NCI-H82 treated with DMSO at 0.1 percent for 48 hours (cell line): Measurements from ENCODE around the gene TAPT1.

Experiments used
- DNase-seq: peaks from one replicate; lab custom pipeline; 2025; ENCODE audit not compliant: unreplicated experiment; lab: John Stamatoyannopoulos, UW

Gene TAPT1

GRCh38 chr4:16250661-16251365 lies 24.5 kb upstream of the TAPT1 start:
- no peak for DNase-seq

DNA sequence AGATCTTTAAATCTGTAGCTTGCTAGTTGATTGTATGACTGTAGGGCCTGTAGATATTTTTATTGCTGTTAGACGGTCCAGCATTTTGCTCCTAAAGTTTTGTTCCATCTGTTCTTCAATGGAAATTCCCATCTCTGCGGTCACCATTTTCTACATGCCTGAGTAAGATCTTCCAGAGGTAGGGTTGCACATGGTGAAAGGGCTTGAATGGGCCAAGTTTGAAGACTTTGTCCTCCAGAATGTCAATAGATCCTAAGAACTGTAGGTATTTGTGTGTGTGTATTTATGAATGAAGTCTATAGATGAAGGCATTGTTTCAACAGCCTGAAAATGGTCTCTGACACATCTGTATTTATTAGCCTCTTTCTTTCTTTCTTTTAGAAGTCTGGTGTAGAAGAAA lies 22.3 kb upstream of the TAPT1 start:
- no peak for DNase-seq

- DNase-seq, result no peak
These were observed 19.0 kb upstream of the TAPT1 start for GRCh38 chr4:16245241-16245640.

DNA sequence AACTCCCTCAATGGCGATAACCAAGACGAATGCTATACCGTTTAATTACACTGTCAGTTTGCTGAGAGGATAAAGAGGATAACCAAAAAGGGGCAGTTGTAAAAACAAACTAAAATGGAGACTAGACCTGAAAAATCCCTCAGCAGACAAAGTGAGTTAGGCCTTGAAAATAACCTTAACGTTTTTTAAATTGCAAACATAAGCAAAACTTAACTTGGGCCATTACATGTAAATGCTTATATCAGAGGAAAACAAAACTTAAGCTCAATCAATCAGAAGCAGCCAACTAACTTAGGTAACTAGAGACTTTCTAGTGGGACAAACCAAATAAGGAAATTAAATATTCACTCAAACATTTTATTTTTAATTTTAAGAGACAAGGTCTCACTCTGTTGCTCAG lies 17.0 kb upstream of the TAPT1 start:
- DNase-seq, result no peak

DNA sequence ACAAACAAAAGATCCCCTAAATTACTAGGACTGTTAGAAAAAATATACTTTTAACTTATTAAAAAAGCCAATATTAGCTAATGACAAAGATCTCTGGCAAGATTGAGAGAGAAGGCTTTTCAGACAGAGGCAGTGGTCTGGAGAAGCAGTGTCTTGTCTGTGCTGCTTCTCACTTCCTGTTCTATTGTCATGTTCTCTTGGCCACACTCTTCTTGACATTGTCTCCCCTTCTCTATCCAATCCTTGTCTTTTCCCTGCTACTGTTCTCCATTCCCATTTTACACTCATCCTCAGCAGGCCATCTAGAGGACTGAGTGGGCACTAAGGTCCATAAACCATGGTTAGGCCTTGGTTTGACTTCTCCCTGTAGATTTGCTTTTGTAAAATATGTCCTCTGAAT lies 14.0 kb upstream of the TAPT1 start:
- DNase-seq, result no peak

GRCh38 chr4:16239086-16239485 lies 12.8 kb upstream of the TAPT1 start:
- DNase-seq, result no peak

DNA sequence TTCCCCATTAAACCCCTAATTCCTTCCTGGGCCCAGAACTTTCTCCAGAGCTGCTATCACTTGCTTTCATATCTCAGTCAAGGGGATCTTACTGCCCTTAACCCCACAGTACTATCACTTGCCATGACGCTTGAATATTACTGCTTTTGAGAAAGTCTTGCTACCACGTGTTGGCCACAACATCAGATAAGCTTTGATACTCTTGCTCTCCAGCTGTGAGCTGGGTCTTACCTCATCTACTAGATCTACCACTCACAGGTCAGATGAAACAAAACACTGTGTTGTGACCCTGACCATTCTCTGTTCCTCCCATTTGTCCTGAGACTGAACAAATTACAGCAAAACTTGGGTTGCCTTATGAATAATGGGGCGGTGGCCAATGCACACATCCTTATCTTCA lies 12.1 kb upstream of the TAPT1 start:
- DNase-seq, result no peak

- DNase-seq, result no peak
These were observed 11.4 kb upstream of the TAPT1 start for GRCh38 chr4:16237715-16238114.

GRCh38 chr4:16236402-16237023 lies 10.2 kb upstream of the TAPT1 start:
- DNase-seq, result no peak

- no peak for DNase-seq
These were observed 8.9 kb upstream of the TAPT1 start for GRCh38 chr4:16235209-16235608.

- DNase-seq, result no peak
These were observed 7.4 kb upstream of the TAPT1 start for GRCh38 chr4:16233569-16234177.

- no peak for DNase-seq
These were observed 5.4 kb upstream of the TAPT1 start for GRCh38 chr4:16231570-16232245.

GRCh38 chr4:16230308-16230707 lies 4.0 kb upstream of the TAPT1 start:
- no peak for DNase-seq

DNA sequence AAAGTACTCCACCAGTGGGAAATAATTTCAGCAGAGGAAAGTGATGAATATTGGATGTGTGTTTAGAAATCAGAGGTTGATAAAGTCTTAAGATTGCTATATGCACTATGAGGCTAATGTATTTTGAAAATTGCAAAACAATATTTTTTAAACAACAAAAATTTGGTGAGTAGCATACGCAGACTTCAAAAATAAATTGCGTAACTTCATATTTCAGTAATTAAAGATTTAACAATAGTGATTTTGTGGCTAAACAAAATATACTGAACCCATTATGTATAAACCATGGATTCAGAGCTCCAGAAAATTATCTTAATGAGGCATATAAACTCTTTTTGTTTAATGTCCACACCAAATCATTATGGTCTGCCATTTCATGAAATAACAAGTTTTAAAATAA lies 3.3 kb upstream of the TAPT1 start:
- DNase-seq, result no peak

- no peak for DNase-seq
These were observed 1.2 kb upstream of the TAPT1 start for GRCh38 chr4:16227462-16227868.

DNA sequence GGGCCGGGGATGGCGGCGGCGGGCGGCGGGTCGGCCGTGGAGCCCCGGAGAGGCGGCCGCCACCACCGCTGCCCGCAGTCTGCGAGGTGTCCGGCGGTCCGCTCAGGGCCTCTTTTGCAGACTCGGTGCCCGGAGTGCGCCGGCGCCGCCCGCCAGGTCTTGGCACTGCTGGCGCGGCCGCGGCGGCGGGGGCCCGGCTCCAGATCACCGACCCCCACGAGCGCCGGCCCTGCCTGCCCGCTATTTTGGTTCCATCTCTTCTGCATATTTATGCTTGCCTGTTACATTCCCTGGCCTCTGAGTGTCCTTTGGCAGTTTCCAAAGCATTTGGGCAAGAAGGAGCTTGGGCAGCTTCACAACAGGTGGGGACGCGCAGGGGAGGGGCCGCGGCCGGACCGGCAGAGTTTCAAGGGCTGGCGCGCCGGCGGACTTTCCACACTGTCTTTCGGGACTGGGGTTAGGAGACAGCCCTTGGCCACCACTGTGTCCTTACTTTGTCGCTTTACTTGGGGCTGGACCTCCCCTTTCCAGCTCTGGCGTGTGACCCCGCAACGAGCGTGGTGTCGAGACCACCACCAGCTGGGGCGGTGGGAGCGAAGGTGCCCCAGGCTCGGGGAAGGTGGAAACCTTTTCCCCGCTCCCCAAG lies 668 bp upstream of the TAPT1 start:
- DNase-seq, result no peak

GRCh38 chr4:16225167-16225862 lies 956 bp downstream of the TAPT1 start:
- DNase-seq, result no peak

DNA sequence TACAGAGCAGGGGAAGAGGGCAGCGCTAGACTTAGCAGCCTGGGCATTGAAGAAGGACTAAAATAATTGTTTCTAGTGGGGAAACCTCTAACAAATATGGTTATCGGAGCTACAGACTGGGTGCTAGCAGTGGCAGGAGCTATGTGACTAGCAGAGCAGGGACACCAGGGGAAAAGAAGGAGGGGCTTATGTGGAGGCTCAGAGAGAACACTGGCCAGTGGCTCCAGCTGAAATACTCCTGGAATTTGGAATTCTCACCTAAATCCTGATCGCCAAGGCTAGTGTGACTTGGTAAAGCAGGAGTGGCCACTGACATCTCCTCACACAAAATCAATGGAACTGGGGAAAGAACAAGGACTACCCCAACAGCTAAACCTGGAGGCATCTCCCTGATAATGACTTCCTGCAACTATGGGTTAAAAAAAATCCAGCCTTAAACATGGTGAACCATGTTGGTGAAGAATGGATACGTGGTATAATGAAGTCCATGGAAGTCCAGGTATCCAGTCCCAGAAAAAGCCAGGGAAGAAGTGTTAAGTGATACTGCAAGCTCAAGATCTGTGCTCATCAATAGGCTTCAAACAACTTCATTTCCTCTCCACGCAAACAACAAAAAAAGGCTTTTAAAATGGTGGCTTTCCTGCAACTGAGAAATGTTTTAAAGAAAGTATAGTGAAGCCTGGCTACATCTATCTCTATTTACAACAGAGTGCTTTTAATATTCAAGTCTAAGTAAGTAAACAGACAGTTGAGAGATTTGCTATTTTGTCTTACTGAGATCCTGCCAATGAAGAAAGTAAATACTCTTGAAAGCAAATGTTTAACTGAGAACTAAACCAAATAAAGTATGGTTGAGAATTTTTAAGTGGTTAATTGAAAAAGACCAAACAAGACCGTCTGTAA lies 1.8 kb downstream of the TAPT1 start:
- no peak for DNase-seq

DNA sequence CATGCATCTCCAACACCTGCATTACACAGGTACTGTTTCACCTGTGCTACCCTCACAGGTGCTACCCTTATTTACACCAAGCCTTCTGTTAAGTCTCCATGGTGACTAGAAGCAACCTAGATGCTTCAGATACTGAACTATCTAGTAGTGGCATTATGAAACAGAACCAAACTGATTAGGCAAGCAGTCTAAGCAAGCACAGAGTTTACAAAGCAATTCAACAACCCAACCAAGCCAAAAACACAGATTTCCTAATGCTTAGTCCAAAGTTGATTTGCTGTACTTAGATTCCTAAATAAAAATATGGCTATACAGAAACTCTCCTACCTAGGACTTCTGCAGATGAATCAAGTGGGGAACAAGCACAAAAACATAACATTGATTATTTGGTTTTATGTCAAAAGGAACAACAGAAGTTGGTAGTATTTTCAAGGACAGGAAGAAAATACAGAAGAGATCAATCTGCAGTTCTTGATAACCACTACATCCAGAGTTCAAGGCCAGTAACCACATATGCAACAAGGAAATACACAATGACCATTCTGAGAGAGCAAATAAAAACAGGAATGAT lies 3.2 kb downstream of the TAPT1 start:
- DNase-seq, result no peak

- no peak for DNase-seq
These were observed 7.3 kb downstream of the TAPT1 start for GRCh38 chr4:16218950-16219349.
